AG04449 (cell line): ENCODE results near the gene TFPT.

Source experiments
- CTCF ChIA-PET: fragments of 350-600 bp; formaldehyde crosslinking; extraction: SDS; loops from one replicate; lab custom pipeline; 2021; ENCODE audit warnings: antibody characterized with exemption; lab: Yijun Ruan, JAX
- POLR2A ChIA-PET: fragments of 400-600, 350-600 bp; formaldehyde crosslinking; extraction: SDS; loops from one replicate; lab custom pipeline; 2020; ENCODE audit warnings: antibody characterized with exemption, inconsistent platforms; lab: Yijun Ruan, JAX
- DNase-seq: peaks from one replicate; pipeline ENCODE4 v3.0.0-alpha.2; 2010; ENCODE audit warnings: low read depth, low spot score
- H3K4me3 ChIP-seq: 2 replicates; pipeline ENCODE4 v1.5.1; 2011; ENCODE audit warnings: low read depth, mild to moderate bottlenecking, control low read depth, low read length
- CTCF ChIP-seq: IDR thresholded peaks from one replicate; pipeline ENCODE4 v1.5.1; 2011; ENCODE audit warnings: mild to moderate bottlenecking, moderate library complexity, low read length, control low read depth, inconsistent platforms; ENCODE audit not compliant: insufficient read depth; ENCODE audit errors: missing control alignments

TFPT gene

GRCh38 chr19:54121259-54121658 lies 5.8 kb upstream of the TFPT start:
- ChIA-PET POLR2A (no interaction called here), CTCF (no interaction called here)
- no peak for DNase-seq

GRCh38 chr19:54114340-54115108 lies 933 bp downstream of the TFPT start:
- no peak for DNase-seq
- TF ChIP-seq CTCF, result no peak
- H3K4me3 ChIP-seq, result peak overlapping the region; percentile 83
- CTCF ChIA-PET, result interaction anchor here (0.9 kb wide), 1 partner anchor 322 kb away, joined by 3 read pairs; no protein-coding TSS in a partner anchor
- POLR2A ChIA-PET, result interaction anchor here (0.6 to 2.5 kb wide), 6 partner anchors 8 to 248 kb away, joined by 3 to 21 read pairs (median 3); partner anchors contain the start of genes CNOT3 and MBOAT7

More at GRCh38 chr19:54121259-54121658, 5.8 kb upstream of the TFPT start:
- no peak overlapping the region for H3K4me3 ChIP-seq
- TF ChIP-seq CTCF, result no peak

GRCh38 chr19:54109651-54110050 lies 5.8 kb downstream of the TFPT start:
- ChIA-PET CTCF (no interaction called here), POLR2A (no interaction called here)
- no peak for DNase-seq
- TF ChIP-seq CTCF, result no peak
- H3K4me3 ChIP-seq, result no peak overlapping the region

- no peak for DNase-seq
- CTCF ChIA-PET, result no interaction called here
- POLR2A ChIA-PET, result no interaction called here
- no peak overlapping the region for H3K4me3 ChIP-seq
- no peak for TF ChIP-seq CTCF
Measured at GRCh38 chr19:54108496-54108895, 7.0 kb downstream of the TFPT start.

- TF ChIP-seq CTCF, result no peak
- ChIA-PET POLR2A (no interaction called here), CTCF (no interaction called here)
- H3K4me3 ChIP-seq, result no peak overlapping the region
- no peak for DNase-seq
Measured at GRCh38 chr19:54107876-54108490, 7.5 kb downstream of the TFPT start.

GRCh38 chr19:54106716-54107115 lies 8.7 kb downstream of the TFPT start:
- ChIA-PET CTCF (interaction anchor here (0.7 kb wide), 1 partner anchor 10 kb away, joined by 3 read pairs; no protein-coding TSS in a partner anchor), POLR2A (interaction anchor here (1.0 kb wide), 1 partner anchor 8 kb away, joined by 3 read pairs; the partner anchor contains the start of genes PRPF31 and TFPT)
- DNase-seq, result no peak
- TF ChIP-seq CTCF, result no peak
- no peak overlapping the region for H3K4me3 ChIP-seq
